Measurements from ENCODE around the gene PARM1. TPM values are rescaled to one million over a fixed set of nuclear protein-coding genes. Genes with fewer than 3 reads are reported as not detected.
"Not testable (repeated sequence)": the region's sequence is repeated elsewhere in the genome, so short reads cannot be mapped to it uniquely, and the experiment has no call there.

Gene PARM1
- polyA plus RNA-seq, 1 donor from 2014 or later, result 37.0 TPM

DNA sequence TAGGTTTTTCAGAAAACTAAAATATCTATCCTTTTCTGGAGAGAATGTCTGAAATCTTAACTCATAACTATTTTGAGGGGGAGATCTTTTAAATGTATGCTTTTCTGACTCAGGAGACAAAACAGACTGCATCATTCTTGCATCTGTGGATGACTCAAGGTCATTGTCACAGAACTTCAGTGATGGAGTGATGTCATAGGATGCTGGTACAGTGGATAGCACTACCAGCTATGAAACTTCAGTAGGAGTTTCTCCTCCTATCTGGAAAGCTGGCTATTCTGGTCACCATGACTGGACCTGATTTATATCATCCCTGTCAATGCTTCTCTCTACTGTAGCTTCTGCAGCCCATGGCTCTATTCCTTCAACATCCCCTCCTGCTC lies 50.3 kb downstream of the PARM1 start:
- peaks cover under 1 to 13% (median 4%) of the 10 kb centered on the region in 3 donors for H3K9me3 Mint-ChIP-seq
- H3K4me1 Mint-ChIP-seq, result peaks cover 0 to 6% (median 5%) of the 10 kb centered on the region in 3 donors
- no peaks in the 10 kb centered on the region for H3K27me3 Mint-ChIP-seq
- peaks cover 9% of the 10 kb centered on the region for H3K36me3 Mint-ChIP-seq
- H3K27ac Mint-ChIP-seq, result peak overlapping the region in 1 of 3 donors; percentile 3
- H3K4me3 Mint-ChIP-seq, result no peak overlapping the region

- no peak overlapping the region for H3K27ac Mint-ChIP-seq
- H3K4me3 Mint-ChIP-seq, result no peak overlapping the region
- H3K27me3 Mint-ChIP-seq, result no peaks in the 10 kb centered on the region
- peaks cover 0 to 4% (median 4%) of the 10 kb centered on the region in 3 donors for H3K4me1 Mint-ChIP-seq
- H3K36me3 Mint-ChIP-seq, result peaks cover 8% of the 10 kb centered on the region
- H3K9me3 Mint-ChIP-seq, result peaks cover 0 to 3% (median 1%) of the 10 kb centered on the region in 3 donors
Observed at GRCh38 chr4:74990276-74990875, 57.5 kb downstream of the PARM1 start.

- not testable (repeated sequence) for H3K9me3 Mint-ChIP-seq, H3K36me3 Mint-ChIP-seq, H3K27me3 Mint-ChIP-seq, H3K27ac Mint-ChIP-seq, H3K4me3 Mint-ChIP-seq
- H3K4me1 Mint-ChIP-seq, result peaks cover 12 to 19% (median 13%) of the 10 kb centered on the region in 3 donors
Observed at GRCh38 chr4:74994436-74994835, 61.5 kb downstream of the PARM1 start.

DNA sequence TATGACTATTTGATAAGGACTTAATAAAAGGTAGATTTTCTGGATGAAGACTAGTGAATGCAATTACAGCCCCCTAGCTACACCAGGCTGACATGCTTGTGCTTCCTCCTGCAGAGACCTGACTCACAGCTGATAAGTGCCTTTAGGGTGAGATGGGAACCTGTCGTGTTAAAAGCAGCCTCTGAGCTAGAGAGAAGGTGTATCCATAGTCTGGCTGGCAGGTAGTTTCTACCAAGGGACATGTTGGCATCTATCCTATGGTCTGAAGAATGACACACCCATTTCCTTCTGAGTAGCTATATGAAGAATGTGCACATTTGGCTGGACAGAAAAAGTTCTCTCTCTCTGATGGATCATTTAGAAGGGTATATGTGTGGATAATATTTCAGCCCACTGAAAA lies 64.1 kb downstream of the PARM1 start:
- H3K9me3 Mint-ChIP-seq, result peaks cover 0 to 3% (median 0%) of the 10 kb centered on the region in 3 donors

DNA sequence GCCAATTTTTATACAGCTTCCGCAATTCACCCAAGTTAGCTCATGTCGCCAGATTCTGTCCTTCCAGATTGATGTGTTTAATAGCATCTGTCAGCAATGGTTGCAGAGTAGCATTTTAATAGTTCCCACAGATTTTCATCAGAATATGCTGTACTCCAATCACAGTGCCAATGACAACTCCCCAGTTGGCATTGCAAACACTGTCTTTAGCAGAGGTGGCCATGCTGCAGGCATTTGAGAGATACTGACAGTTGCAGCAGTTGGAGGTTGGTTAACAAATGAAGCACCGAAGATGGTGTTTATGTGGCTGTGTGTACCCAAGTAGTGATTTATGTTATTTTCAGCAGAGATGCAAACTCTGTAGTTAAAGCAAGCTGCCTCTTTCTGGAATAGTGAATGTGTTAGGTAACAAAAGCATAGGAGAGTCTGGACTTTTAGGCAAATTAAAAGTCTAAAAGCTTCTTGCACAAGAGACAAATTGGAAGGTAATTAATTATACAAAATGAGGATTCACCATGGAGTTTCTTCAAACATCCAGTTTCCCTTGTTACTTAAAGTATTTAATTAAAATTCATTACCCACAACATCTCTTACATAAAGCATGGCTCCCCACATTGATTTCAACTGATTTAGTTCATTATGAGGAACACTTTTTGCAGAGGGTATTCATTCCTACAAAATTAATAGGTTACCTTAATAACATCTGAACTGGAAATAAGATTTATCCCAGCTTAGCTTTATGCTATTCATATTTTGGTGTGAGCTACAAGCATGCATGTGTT lies 65.2 kb downstream of the PARM1 start:
- Mint-ChIP-seq H3K36me3 (peaks cover 12% of the 10 kb centered on the region), H3K27ac (no peak overlapping the region)

More for the DNA sequence above, 64.1 kb downstream of the PARM1 start:
- no peak overlapping the region for H3K4me3 Mint-ChIP-seq
- H3K36me3 Mint-ChIP-seq, result peaks cover 8% of the 10 kb centered on the region
- no peaks in the 10 kb centered on the region for H3K27me3 Mint-ChIP-seq
- no peak overlapping the region for H3K27ac Mint-ChIP-seq
- H3K4me1 Mint-ChIP-seq, result peaks cover 16 to 20% (median 17%) of the 10 kb centered on the region in 3 donors

GRCh38 chr4:74999714-75000309 lies 66.9 kb downstream of the PARM1 start:
- H3K27me3 Mint-ChIP-seq, result no peaks in the 10 kb centered on the region
- H3K4me3 Mint-ChIP-seq, result no peak overlapping the region
- H3K4me1 Mint-ChIP-seq, result peaks cover 25 to 34% (median 26%) of the 10 kb centered on the region in 3 donors
- peaks cover 11% of the 10 kb centered on the region for H3K36me3 Mint-ChIP-seq
- no peaks in the 10 kb centered on the region for H3K9me3 Mint-ChIP-seq
- H3K27ac Mint-ChIP-seq, result no peak overlapping the region

More for the DNA sequence above, 65.2 kb downstream of the PARM1 start:
- H3K27me3 Mint-ChIP-seq, result no peaks in the 10 kb centered on the region
- H3K9me3 Mint-ChIP-seq, result peaks cover 0 to 1% (median 0%) of the 10 kb centered on the region in 3 donors
- no peak overlapping the region for H3K4me3 Mint-ChIP-seq
- H3K4me1 Mint-ChIP-seq, result peaks cover 17 to 21% (median 18%) of the 10 kb centered on the region in 3 donors

DNA sequence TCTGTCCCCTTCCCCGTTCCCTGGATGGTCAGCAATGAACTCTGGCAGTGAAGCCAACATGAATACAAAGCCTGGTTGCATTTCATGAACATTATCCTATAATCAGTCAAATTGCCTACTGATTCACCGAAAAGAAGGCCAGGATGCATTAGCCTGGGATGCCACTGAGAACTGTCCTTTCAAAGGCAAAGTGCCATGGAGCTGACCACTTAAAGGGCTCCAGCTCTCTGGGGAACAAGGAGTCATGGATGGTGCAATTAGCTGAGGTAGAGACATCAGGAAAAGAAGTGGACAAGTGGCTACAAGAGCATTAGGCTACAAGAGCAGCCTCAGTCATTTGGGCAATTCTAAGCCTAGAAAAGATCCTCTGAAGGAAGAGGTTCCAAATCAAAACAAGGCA lies 69.0 kb downstream of the PARM1 start:
- Mint-ChIP-seq H3K27me3 (no peaks in the 10 kb centered on the region), H3K27ac (no peak overlapping the region), H3K36me3 (peaks cover 8% of the 10 kb centered on the region), H3K4me1 (peaks cover 17 to 29% (median 26%) of the 10 kb centered on the region in 3 donors), H3K4me3 (no peak overlapping the region), H3K9me3 (peaks cover 0 to 2% (median 0%) of the 10 kb centered on the region in 3 donors)

DNA sequence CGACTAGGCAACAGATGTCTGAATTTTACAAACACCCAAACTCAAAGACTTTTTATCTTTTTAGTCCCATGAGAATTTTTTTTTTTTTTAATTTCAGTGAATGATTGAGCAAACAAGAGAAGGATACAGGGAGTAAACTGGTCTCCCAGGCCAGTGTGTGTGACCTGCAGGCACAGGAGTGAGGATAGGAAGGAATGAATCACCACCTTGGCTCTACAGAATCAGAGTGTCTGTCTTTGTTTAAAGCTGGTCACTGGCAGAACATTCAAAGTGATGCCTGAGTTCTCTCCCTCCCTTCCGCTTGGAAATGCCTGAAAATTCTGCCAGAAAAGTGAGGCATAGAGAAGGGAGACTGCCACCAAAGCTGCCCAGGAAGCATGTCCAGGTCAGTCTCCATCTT lies 69.5 kb downstream of the PARM1 start:
- H3K36me3 Mint-ChIP-seq, result peaks cover 8% of the 10 kb centered on the region
- no peak overlapping the region for H3K27ac Mint-ChIP-seq
- H3K9me3 Mint-ChIP-seq, result peaks cover 0 to 2% (median 2%) of the 10 kb centered on the region in 3 donors
- H3K4me1 Mint-ChIP-seq, result peaks cover 13 to 26% (median 25%) of the 10 kb centered on the region in 3 donors
- peak overlapping the region in 1 of 4 donors; percentile 60 for H3K4me3 Mint-ChIP-seq
- H3K27me3 Mint-ChIP-seq, result no peaks in the 10 kb centered on the region

GRCh38 chr4:75003979-75004378 lies 71.1 kb downstream of the PARM1 start:
- H3K9me3 Mint-ChIP-seq, result peaks cover 0 to 10% (median 2%) of the 10 kb centered on the region in 3 donors
- peaks cover 10% of the 10 kb centered on the region for H3K36me3 Mint-ChIP-seq
- H3K27ac Mint-ChIP-seq, result peak overlapping the region in 1 of 3 donors; percentile 43
- H3K27me3 Mint-ChIP-seq, result no peaks in the 10 kb centered on the region
- H3K4me1 Mint-ChIP-seq, result peaks cover 12 to 20% (median 19%) of the 10 kb centered on the region in 3 donors
- no peak overlapping the region for H3K4me3 Mint-ChIP-seq

- Mint-ChIP-seq H3K4me3 (peak overlapping the region in 1 of 4 donors; percentile 77), H3K4me1 (peaks cover 12 to 19% (median 16%) of the 10 kb centered on the region in 3 donors), H3K27me3 (no peaks in the 10 kb centered on the region), H3K9me3 (peaks cover 0 to 10% (median 2%) of the 10 kb centered on the region in 3 donors), H3K36me3 (peaks cover 10% of the 10 kb centered on the region), H3K27ac (peak overlapping the region in 1 of 3 donors; percentile 51)
Observed at GRCh38 chr4:75004755-75005668, 72.1 kb downstream of the PARM1 start.

DNA sequence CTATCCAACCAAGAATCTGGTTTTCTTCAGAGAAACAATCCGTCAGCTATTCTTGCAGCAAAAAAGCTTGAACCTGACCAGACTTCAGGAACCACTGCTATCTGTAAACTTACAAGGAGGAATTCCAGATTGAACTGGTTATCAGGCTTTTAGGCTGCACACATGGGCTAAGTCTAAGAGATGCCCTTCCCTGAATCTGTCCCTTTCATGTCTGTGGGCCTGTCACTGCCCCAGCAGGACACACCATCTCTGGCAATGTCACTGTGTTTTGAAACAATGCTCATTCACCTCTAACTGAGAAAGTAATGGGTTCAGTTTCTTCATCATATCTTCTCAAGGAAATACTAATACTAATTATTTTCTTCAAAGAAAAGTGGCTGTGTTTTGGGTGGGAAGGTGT lies 72.8 kb downstream of the PARM1 start:
- peaks cover 12% of the 10 kb centered on the region for H3K36me3 Mint-ChIP-seq

DNA sequence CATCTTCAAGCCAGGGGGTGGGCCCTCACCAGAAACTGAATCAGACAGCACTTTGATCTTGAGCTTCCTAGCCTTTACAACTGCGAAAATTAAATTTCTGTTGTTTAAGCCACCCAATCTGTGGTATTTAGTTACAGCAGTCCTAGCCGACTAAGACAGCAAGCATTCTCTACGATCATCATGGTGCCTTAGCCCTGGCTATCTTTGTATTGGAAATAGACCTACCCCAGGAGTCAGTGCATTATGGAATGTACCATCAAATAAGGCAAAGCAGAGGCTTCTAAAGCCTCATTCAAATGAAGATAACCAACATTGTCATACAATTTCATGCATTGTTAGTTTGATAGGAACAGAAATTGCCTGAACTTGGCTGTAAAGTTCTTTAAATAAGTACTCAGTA lies 75.0 kb downstream of the PARM1 start:
- H3K9me3 Mint-ChIP-seq, result peaks cover 0 to 10% (median 2%) of the 10 kb centered on the region in 3 donors

More for the DNA sequence above, 72.8 kb downstream of the PARM1 start:
- no peak overlapping the region for H3K4me3 Mint-ChIP-seq
- H3K27me3 Mint-ChIP-seq, result no peaks in the 10 kb centered on the region
- H3K9me3 Mint-ChIP-seq, result peaks cover 0 to 10% (median 2%) of the 10 kb centered on the region in 3 donors
- H3K27ac Mint-ChIP-seq, result no peak overlapping the region
- peaks cover 14 to 16% (median 15%) of the 10 kb centered on the region in 3 donors for H3K4me1 Mint-ChIP-seq

GRCh38 chr4:75009138-75009537 lies 76.2 kb downstream of the PARM1 start:
- peaks cover 19% of the 10 kb centered on the region for H3K36me3 Mint-ChIP-seq
- H3K27ac Mint-ChIP-seq, result no peak overlapping the region
- H3K4me1 Mint-ChIP-seq, result peaks cover 4 to 9% (median 6%) of the 10 kb centered on the region in 3 donors
- H3K9me3 Mint-ChIP-seq, result peaks cover 0 to 10% (median 2%) of the 10 kb centered on the region in 3 donors
- no peak overlapping the region for H3K4me3 Mint-ChIP-seq
- H3K27me3 Mint-ChIP-seq, result no peaks in the 10 kb centered on the region

More for the DNA sequence above, 75.0 kb downstream of the PARM1 start:
- Mint-ChIP-seq H3K27me3 (no peaks in the 10 kb centered on the region), H3K27ac (no peak overlapping the region), H3K4me1 (peaks cover 10 to 14% (median 13%) of the 10 kb centered on the region in 3 donors), H3K4me3 (no peak overlapping the region), H3K36me3 (peaks cover 23% of the 10 kb centered on the region)

DNA sequence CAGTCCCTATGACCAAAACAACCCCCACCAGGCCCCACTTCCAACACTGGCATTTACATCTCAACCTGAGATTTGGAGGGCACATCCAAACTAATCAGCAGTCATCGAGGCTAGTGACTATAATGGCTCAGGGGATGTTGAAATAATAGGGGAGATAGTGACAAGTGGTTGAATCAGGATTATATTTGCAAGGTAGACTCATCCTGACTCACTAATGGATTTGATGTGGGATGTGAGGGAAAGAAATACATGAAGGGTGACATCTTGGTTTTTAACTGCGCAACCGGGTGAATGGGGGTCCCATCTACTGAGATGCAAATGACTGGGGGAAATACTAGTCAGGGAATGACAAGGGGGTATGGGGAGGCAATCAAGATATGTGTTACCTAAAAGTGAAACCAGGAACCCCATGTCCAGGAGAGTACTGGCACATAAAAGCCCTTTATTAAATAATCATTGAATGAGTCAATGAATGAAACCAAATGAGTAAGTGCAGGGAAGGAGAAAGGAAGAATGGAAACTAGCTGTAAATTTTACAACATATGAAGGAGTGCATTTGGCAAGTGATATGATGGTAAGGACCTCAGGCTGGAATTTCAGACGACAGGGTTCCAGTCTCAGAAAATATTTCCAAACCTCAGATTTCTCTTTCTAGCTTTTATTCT lies 78.3 kb downstream of the PARM1 start:
- Mint-ChIP-seq H3K4me1 (peaks cover 3 to 5% (median 3%) of the 10 kb centered on the region in 3 donors), H3K9me3 (peaks cover 0 to 10% (median 2%) of the 10 kb centered on the region in 3 donors), H3K4me3 (no peak overlapping the region), H3K27ac (no peak overlapping the region), H3K36me3 (peaks cover 19% of the 10 kb centered on the region), H3K27me3 (no peaks in the 10 kb centered on the region)

All from IgD-negative memory B cell (primary cell).